GM12892 (cell line): ENCODE measurements around the gene FAM240A.

Experiments
- POLR2A ChIP-seq: IDR thresholded peaks from 2 replicates; pipeline ENCODE4 v1.6.1; 2011; ENCODE audit warnings: low read depth, low read length, control low read depth
- POLR2AphosphoS5 ChIP-seq: IDR thresholded peaks from 2 replicates; pipeline ENCODE4 v1.6.1; 2011; ENCODE audit warnings: low read depth, low read length, control low read depth

DNA sequence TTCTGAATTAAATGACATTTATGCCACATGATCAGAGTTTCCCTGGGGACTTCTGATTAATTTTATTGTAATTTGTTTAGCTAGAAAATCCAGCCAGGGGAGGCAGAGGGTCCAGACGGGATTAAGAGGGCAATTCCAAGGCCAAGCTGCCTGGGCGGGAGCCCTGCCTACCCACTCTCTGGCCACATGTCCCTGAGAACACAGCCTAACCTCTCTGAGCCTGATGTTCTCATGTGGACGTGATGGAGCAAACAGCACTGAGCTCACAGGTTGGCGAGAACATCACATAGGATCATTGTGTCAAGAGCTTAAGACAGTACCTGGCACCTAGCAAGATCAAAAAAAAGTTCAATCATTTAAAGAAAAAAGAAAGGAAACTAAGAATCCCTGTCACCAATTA is 47.2 kb upstream of the FAM240A start:
- TF ChIP-seq POLR2A = no peak
- no peak for TF ChIP-seq POLR2AphosphoS5
